ENCODE results near the gene SNAPC4. TPM values are rescaled to one million over a fixed set of nuclear protein-coding genes. Genes with fewer than 3 reads are reported as not detected.

SNAPC4 gene
- total RNA-seq, 1 experiment from 2014 or later = 29.7 TPM

- H4K8ac ChIP-seq (replicated peaks; ENCODE audit: insufficient read length, low read depth, low read length) = no peak overlapping the region
- H2BK15ac ChIP-seq (ENCODE audit: low read depth, low read length) = no peak overlapping the region
- H3K9ac ChIP-seq (ENCODE audit: extremely low read depth, insufficient read length, low read length) = no peak overlapping the region
- Mint-ChIP-seq H3K4me1 (peaks cover 4 to 6% of the 10 kb centered on the region in 2 experiments), H3K27me3 (ENCODE audit: low read depth) (no peaks in the 10 kb centered on the region), H3K9me3 (no peaks in the 10 kb centered on the region), H3K36me3 (ENCODE audit: insufficient read depth in 1 of 3, low read depth in 3 of 3) (peaks cover 42 to 86% (median 72%) of the 10 kb centered on the region in 3 experiments), H3K27ac (no peak overlapping the region), H3K4me3 (no peak overlapping the region)
- H3K56ac ChIP-seq (ENCODE audit: insufficient read length, low read depth, low read length) = no peak overlapping the region
- no peak overlapping the region for H3T11ph ChIP-seq (ENCODE audit: low read length)
- no peak for DNase-seq
- H4K20me1 ChIP-seq (ENCODE audit: control insufficient read depth, insufficient read depth, insufficient read length) = no peaks in the 10 kb centered on the region
- no peak overlapping the region for H2BK12ac ChIP-seq (ENCODE audit: insufficient read length, low read depth, low read length)
- H2BK120ac ChIP-seq (ENCODE audit: low read depth, low read length, poor library complexity, severe bottlenecking) = no peak overlapping the region
- no peak overlapping the region for H4K5ac ChIP-seq (ENCODE audit: insufficient read length, low read depth, low read length)
- TF ChIP-seq CTCF (conservative IDR thresholded peaks at IDR 0.05) = no peak
- H2BK20ac ChIP-seq (ENCODE audit: low read depth, low read length, poor library complexity, severe bottlenecking) = no peak overlapping the region
- no peak overlapping the region for H3K14ac ChIP-seq (ENCODE audit: insufficient read depth, low read length)
- no peaks in the 10 kb centered on the region for H3K4me1 ChIP-seq (ENCODE audit: insufficient read depth, low read length)
- H3K27me3 ChIP-seq (ENCODE audit: insufficient read depth, low read length) = no peaks in the 10 kb centered on the region
- no peak overlapping the region for H2AFZ ChIP-seq (ENCODE audit: low read length)
- WGBS (ENCODE audit: extremely low coverage, insufficient read length, low lambda C conversion rate) = no CpG with 5 or more reads among the region's 8 CpGs
- H3K23ac ChIP-seq (ENCODE audit: insufficient read length, low read depth, low read length) = no peak overlapping the region
- H3K23me2 ChIP-seq (ENCODE audit: insufficient read length, low read depth, low read length, poor library complexity, severe bottlenecking) = peaks cover under 1% of the 10 kb centered on the region
- H3K79me1 ChIP-seq (ENCODE audit: insufficient read depth, low read depth, low read length, poor library complexity, severe bottlenecking) = peaks cover 9% of the 10 kb centered on the region
- H3K27ac ChIP-seq (ENCODE audit: insufficient read length, low read depth, low read length) = no peak overlapping the region
- H2BK5ac ChIP-seq (ENCODE audit: insufficient read length, low read length) = no peak overlapping the region
- H4K91ac ChIP-seq (ENCODE audit: insufficient read length, low read depth, low read length) = no peak overlapping the region
- H3K79me2 ChIP-seq (ENCODE audit: insufficient read depth, low read length) = peaks cover 6% of the 10 kb centered on the region; the same call in 1 of the 2 replicates
- no peak overlapping the region for H2AK5ac ChIP-seq (ENCODE audit: insufficient read length, low read length)
- H3K4ac ChIP-seq (ENCODE audit: low read depth, low read length) = no peak overlapping the region
- H3K4me2 ChIP-seq (ENCODE audit: insufficient read depth, insufficient read length, low read length) = no peak overlapping the region
- no peak overlapping the region for H3K18ac ChIP-seq (ENCODE audit: insufficient read length, low read depth, low read length)
- no peaks in the 10 kb centered on the region for H3K9me3 ChIP-seq (ENCODE audit: control insufficient read depth, low read depth, low read length)
These were observed 16.5 kb upstream of the SNAPC4 start for GRCh38 chr9:136416427-136416826.
